Fibroblast of villous mesenchyme (primary cell): Measurements from ENCODE around the gene KSR2. TPM values are rescaled to one million over a fixed set of nuclear protein-coding genes. Genes with fewer than 3 reads are reported as not detected.

Experiments used
- DNase-seq: peaks from one replicate; pipeline ENCODE4 v3.0.0-alpha.2; 2010; ENCODE audit warnings: low read depth
- H3K4me3 ChIP-seq: 2 replicates; pipeline ENCODE4 v1.5.1; 2011; ENCODE audit warnings: low read depth, mild to moderate bottlenecking, low read length
- CTCF ChIP-seq: IDR thresholded peaks from 2 replicates; pipeline ENCODE4 v1.5.1; 2012; ENCODE audit warnings: low read depth, mild to moderate bottlenecking, low read length; ENCODE audit not compliant: insufficient read depth
- total RNA-seq: library from RNA; depleted of rRNA; stranded (reverse); fragments of >200 nt; gene quantifications from 2 replicates; pipeline ENCODE4 v1.2.3, GENCODE V29; 2012

Gene KSR2
- total RNA-seq, 1 donor = not detected

GRCh38 chr12:117473856-117474255 is 494.9 kb downstream of the KSR2 start:
- DNase-seq = no peak
- no peak for TF ChIP-seq CTCF
- H3K4me3 ChIP-seq = no peak overlapping the region

GRCh38 chr12:117472983-117473382 is 495.8 kb downstream of the KSR2 start:
- no peak overlapping the region for H3K4me3 ChIP-seq
- TF ChIP-seq CTCF = no peak
- DNase-seq = no peak

- no peak for DNase-seq
- no peak overlapping the region for H3K4me3 ChIP-seq
- peak; percentile 13 for TF ChIP-seq CTCF
Measured at GRCh38 chr12:117470804-117471203, 498.0 kb downstream of the KSR2 start.

GRCh38 chr12:117469883-117470483 is 498.8 kb downstream of the KSR2 start:
- no peak overlapping the region for H3K4me3 ChIP-seq
- no peak for TF ChIP-seq CTCF
- no peak for DNase-seq

- no peak for DNase-seq
- no peak for TF ChIP-seq CTCF
- H3K4me3 ChIP-seq = no peak overlapping the region
Measured at GRCh38 chr12:117468016-117468415, 500.8 kb downstream of the KSR2 start.

GRCh38 chr12:117467588-117467987 is 501.2 kb downstream of the KSR2 start:
- no peak for DNase-seq
- H3K4me3 ChIP-seq = no peak overlapping the region
- no peak for TF ChIP-seq CTCF
